SK-N-SH (cell line): Measurements from ENCODE around the gene NAP1L1. TPM values are rescaled to one million over a fixed set of nuclear protein-coding genes. Genes with fewer than 3 reads are reported as not detected.

ENCODE experiments used
- CTCF ChIA-PET: fragments of 300-600, 350-600 bp; formaldehyde crosslinking; extraction: SDS; loops from one replicate; lab custom pipeline; 2021; lab: Yijun Ruan, JAX
- POLR2A ChIA-PET: fragments of 350-600 bp; sonication (Branson Sonifier 250); formaldehyde crosslinking; extraction: SDS; loops from one replicate; lab custom pipeline; 2020; ENCODE audit warnings: antibody characterized with exemption, inconsistent platforms; lab: Yijun Ruan, JAX
- DNase-seq: peaks from one replicate; pipeline ENCODE4 v3.0.0; 2012
- H2AFZ ChIP-seq: fragments of 200-600 bp; sonication (generic); 2 replicates; pipeline ENCODE4 v1.8.1; 2016; ENCODE audit warnings: antibody characterized with exemption, mild to moderate bottlenecking, low read depth
- H3F3A ChIP-seq: fragments of 200-600 bp; sonication (generic); replicated peaks from 2 replicates; pipeline ENCODE3; 2016; ENCODE audit warnings: antibody characterized with exemption, mild to moderate bottlenecking; ENCODE audit not compliant: insufficient read depth
- H3K27ac ChIP-seq, 2 experiments: fragments of 200-500 bp in 1 of 2; fragments of 200-600 bp in 1 of 2; sonication (Bioruptor generic) in 1 of 2; sonication (generic), shearing (Covaris generic) in 1 of 2; 2 replicates each; pipeline versions ENCODE4 v1.5.1 to v1.6.1; 2014 to 2016; ENCODE audit warnings: low read depth in 2 of 2, inconsistent platforms in 1 of 2, low read length in 1 of 2, mild to moderate bottlenecking in 1 of 2, mixed read lengths in 1 of 2
- H3K27me3 ChIP-seq: fragments of 200-600 bp; sonication (generic), shearing (Covaris generic); 2 replicates; pipeline ENCODE4 v1.6.1; 2016; ENCODE audit warnings: mixed run types; ENCODE audit not compliant: insufficient read depth
- H3K36me3 ChIP-seq, 2 experiments: fragments of 200-500 bp in 1 of 2; fragments of 200-600 bp in 1 of 2; sonication (Bioruptor generic) in 1 of 2; sonication (generic) in 1 of 2; replicated peaks in 1 of 2; 2 replicates each; pipeline versions ENCODE3 to v1.5.1; 2014 to 2016; ENCODE audit warnings: low read length in 1 of 2, mild to moderate bottlenecking in 1 of 2; ENCODE audit not compliant: insufficient read depth in 2 of 2, control insufficient read depth in 1 of 2
- H3K4me1 ChIP-seq, 2 experiments: fragments of 200-500 bp in 1 of 2; fragments of 200-600 bp in 1 of 2; sonication (Bioruptor generic) in 1 of 2; sonication (generic), shearing (Covaris generic) in 1 of 2; 2 replicates each; pipeline versions ENCODE4 v1.5.1 to v1.6.1; 2014 to 2016; ENCODE audit warnings: low read depth in 1 of 2, low read length in 1 of 2, mixed run types in 1 of 2; ENCODE audit not compliant: insufficient read depth in 2 of 2, control insufficient read depth in 1 of 2
- H3K4me2 ChIP-seq: fragments of 200-600 bp; sonication (generic), shearing (Covaris generic); 2 replicates; pipeline ENCODE4 v1.6.1; 2017; ENCODE audit warnings: mixed run types
- H3K4me3 ChIP-seq, 2 experiments: fragments of 200-500 bp in 1 of 2; fragments of 200-600 bp in 1 of 2; sonication (Bioruptor generic) in 1 of 2; sonication (generic), shearing (Covaris generic) in 1 of 2; 2 replicates each; pipeline versions ENCODE4 v1.5.1 to v1.8.1; 2014 to 2016; ENCODE audit warnings: low read depth in 2 of 2, inconsistent platforms in 1 of 2, low read length in 1 of 2, mild to moderate bottlenecking in 1 of 2, mixed read lengths in 1 of 2, moderate library complexity in 1 of 2
- H3K79me2 ChIP-seq: fragments of 200-600 bp; sonication (generic); 2 replicates; pipeline ENCODE4 v1.8.1; 2017; ENCODE audit warnings: mild to moderate bottlenecking; ENCODE audit not compliant: insufficient read depth
- H3K9ac ChIP-seq: fragments of 200-600 bp; sonication (generic); 2 replicates; pipeline ENCODE4 v1.6.1; 2017; ENCODE audit warnings: mixed run types
- H3K9me2 ChIP-seq: fragments of 200-600 bp; sonication (generic); 2 replicates; pipeline ENCODE4 v1.6.1; 2017; ENCODE audit warnings: mixed run types
- H3K9me3 ChIP-seq: fragments of 200-600 bp; sonication (generic); 2 replicates; pipeline ENCODE4 v1.6.1; 2017; ENCODE audit warnings: mixed run types, mild to moderate bottlenecking, moderate library complexity
- H4K20me1 ChIP-seq: fragments of 200-600 bp; sonication (generic); 2 replicates; pipeline ENCODE4 v1.6.1; 2017; ENCODE audit warnings: mild to moderate bottlenecking, mixed run types; ENCODE audit not compliant: insufficient read depth
- ELF1 ChIP-seq: IDR thresholded peaks from 2 replicates; pipeline ENCODE4 v1.4.0; 2012
- EZH2phosphoT487 ChIP-seq: fragments of 200-600 bp; sonication (generic); IDR thresholded peaks from 2 replicates; pipeline ENCODE4 v1.6.1; 2017; ENCODE audit warnings: low read depth, mixed run types, mild to moderate bottlenecking, antibody characterized with exemption, moderate library complexity, borderline replicate concordance
- FOXM1 ChIP-seq: IDR thresholded peaks from 2 replicates; pipeline ENCODE4 v1.4.0; 2012; ENCODE audit warnings: low read depth, mild to moderate bottlenecking
- GATA2 ChIP-seq: sonication (generic); formaldehyde crosslinking; IDR thresholded peaks from 2 replicates; pipeline ENCODE4 v1.5.0; 2020; ENCODE audit warnings: mild to moderate bottlenecking, missing genetic modification reagents
- IRF3 ChIP-seq: fragments of 150-350 bp; IDR thresholded peaks from 2 replicates; pipeline ENCODE4 v1.6.1; 2016; ENCODE audit warnings: mild to moderate bottlenecking, low read depth, low read length
- JUND ChIP-seq: IDR thresholded peaks from 2 replicates; pipeline ENCODE4 v1.4.0; 2012
- MAX ChIP-seq: IDR thresholded peaks from 2 replicates; pipeline ENCODE4 v1.4.0; 2012; ENCODE audit warnings: low read depth
- NFIC ChIP-seq: IDR thresholded peaks from 2 replicates; pipeline ENCODE4 v1.4.0; 2012; ENCODE audit warnings: borderline replicate concordance
- TEAD4 ChIP-seq: IDR thresholded peaks from 2 replicates; pipeline ENCODE4 v1.4.0; 2012; ENCODE audit warnings: mild to moderate bottlenecking, borderline replicate concordance; ENCODE audit not compliant: insufficient read depth
- YY1 ChIP-seq: IDR thresholded peaks from 2 replicates; pipeline ENCODE4 v1.4.0; 2012; ENCODE audit warnings: low read depth, mild to moderate bottlenecking
- WGBS: methylation state at CpG from one replicate; pipeline ENCODE4 v1.1.6; 2017; ENCODE audit warnings: low lambda C conversion rate; 5-methylcytosine and 5-hydroxymethylcytosine counted together
- polyA plus RNA-seq, 3 experiments: library from polyadenylated mRNA; depleted of rRNA; stranded (reverse); fragments of >200 nt; gene quantifications; 2 replicates each; pipeline ENCODE4 v1.2.3, GENCODE V29; 2012

NAP1L1 gene
- polyA plus RNA-seq, 1 of the 3 experiments (the other 2 are of a cell fraction), result 197 TPM

GRCh38 chr12:76047060-76047459 lies 37.4 kb downstream of the NAP1L1 start:
- Histone ChIP-seq H3K4me2 (no peak overlapping the region), H3K9me2 (no peaks in the 10 kb centered on the region), H3K36me3 (peaks cover 65 to 95% of the 10 kb centered on the region in 2 experiments), H2AFZ (no peak overlapping the region), H4K20me1 (no peaks in the 10 kb centered on the region), H3K9me3 (no peaks in the 10 kb centered on the region), H3K79me2 (peaks cover 23% of the 10 kb centered on the region; the same call in 1 of the 2 replicates)
- WGBS, result 92% methylated on average over 2 of the region's 2 CpGs
- TF ChIP-seq GATA2 (CRISPR knock-in tag) (no peak), ELF1 (no peak), YY1 (no peak)
- TF ChIP-seq, all 33 proteins: peak for 0
- no peaks in the 10 kb centered on the region for H3K27me3 ChIP-seq
- no peak for DNase-seq
- POLR2A ChIA-PET, result no interaction called here
- no peak overlapping the region for H3K9ac ChIP-seq
- no peaks in the 10 kb centered on the region for H3K4me1 ChIP-seq
- H3K27ac ChIP-seq, result no peak overlapping the region
- CTCF ChIA-PET, result interaction anchor here (0.7 to 2.2 kb wide), 3 partner anchors 71 to 520 kb away, joined by 4 to 5 read pairs (median 4); no protein-coding TSS in a partner anchor
- peaks cover 51% of the 10 kb centered on the region for H3F3A ChIP-seq
- no peak overlapping the region for H3K4me3 ChIP-seq

GRCh38 chr12:76043377-76043776 lies 41.1 kb downstream of the NAP1L1 start:
- no peak overlapping the region for H3K9ac ChIP-seq
- ChIA-PET CTCF (interaction anchor here (0.8 to 1.9 kb wide), 2 partner anchors 517 to 518 kb away, joined by 3 to 6 read pairs; no protein-coding TSS in a partner anchor), POLR2A (no interaction called here)
- no peak overlapping the region for H3K27ac ChIP-seq
- H2AFZ ChIP-seq, result no peak overlapping the region
- no peaks in the 10 kb centered on the region for H3K9me2 ChIP-seq
- TF ChIP-seq NFIC (no peak), EZH2phosphoT487 (no peak), FOXM1 (no peak), TEAD4 (no peak)
- no peak for DNase-seq
- no peak overlapping the region for H3K4me2 ChIP-seq
- peaks cover 40 to 65% of the 10 kb centered on the region in 2 experiments for H3K36me3 ChIP-seq
- H3K4me3 ChIP-seq, result no peak overlapping the region
- H3K4me1 ChIP-seq, result peaks cover 0 to 10% of the 10 kb centered on the region in 2 experiments; a peak in 1 of 4 replicates
- H3F3A ChIP-seq, result peaks cover 58% of the 10 kb centered on the region
- 93% methylated on average over 4 of the region's 4 CpGs for WGBS
- H3K27me3 ChIP-seq, result no peaks in the 10 kb centered on the region
- no peaks in the 10 kb centered on the region for H3K9me3 ChIP-seq
- H4K20me1 ChIP-seq, result no peaks in the 10 kb centered on the region
- no peaks in the 10 kb centered on the region; the same call in 1 of the 2 replicates for H3K79me2 ChIP-seq

GRCh38 chr12:76042147-76042546 lies 42.3 kb downstream of the NAP1L1 start:
- H3F3A ChIP-seq, result peaks cover 63% of the 10 kb centered on the region

More at GRCh38 chr12:76042147-76042546, 42.3 kb downstream of the NAP1L1 start:
- Histone ChIP-seq H3K9ac (no peak overlapping the region), H3K9me3 (no peaks in the 10 kb centered on the region), H4K20me1 (no peaks in the 10 kb centered on the region), H3K27ac (no peak overlapping the region), H3K9me2 (no peaks in the 10 kb centered on the region), H3K79me2 (no peaks in the 10 kb centered on the region; the same call in 1 of the 2 replicates), H3K36me3 (peaks cover 30 to 53% of the 10 kb centered on the region in 2 experiments), H2AFZ (no peak overlapping the region), H3K27me3 (no peaks in the 10 kb centered on the region), H3K4me2 (no peak overlapping the region), H3K4me3 (no peak overlapping the region), H3K4me1 (peaks cover 0 to 14% of the 10 kb centered on the region in 2 experiments; a peak in 1 of 4 replicates)
- POLR2A ChIA-PET, result no interaction called here
- CTCF ChIA-PET, result no interaction called here
- 98% methylated on average over 2 of the region's 2 CpGs for WGBS
- TF ChIP-seq MAX (no peak), NFIC (no peak), IRF3 (no peak), JUND (no peak)
- DNase-seq, result no peak
